Right lobe of liver (tissue), 4 donors: ENCODE measurements around the gene MAST3.

Experiments
- CTCF ChIP-seq, 4 donors: fragments of 200-600 bp in 3 of 4; fragments of 450-650 bp in 1 of 4; IDR thresholded peaks; one replicate each; pipeline versions ENCODE4 v1.5.1 to v1.8.0; 2016 to 2022; ENCODE audit warnings: antibody characterized with exemption in 4 of 4, mild to moderate bottlenecking in 2 of 4
- POLR2A ChIP-seq: fragments of 450-650 bp; IDR thresholded peaks from one replicate; pipeline ENCODE4 v1.6.1; 2017; ENCODE audit warnings: antibody characterized with exemption, mild to moderate bottlenecking
- donor health status: DM: no; HTN: no; CAD: no.
- donor health status: DM: no; HTN: no; CAD: no.
- donor health status: DM: no; HTN: yes; CAD: no.

GRCh38 chr19:18119013-18119716, 21.6 kb downstream of the MAST3 start:
- TF ChIP-seq POLR2A (no peak), CTCF (IDR thresholded peaks at IDR 0.05) (no peak)
